Muscle of leg (tissue), 11 donors: ENCODE results near the gene FAM236A. TPM values are rescaled to one million over a fixed set of nuclear protein-coding genes. Genes with fewer than 3 reads are reported as not detected.
"Not testable (repeated sequence)": the region's sequence is repeated elsewhere in the genome, so short reads cannot be mapped to it uniquely, and the experiment has no call there.

Experiments used
- DNase-seq: peaks from one replicate; pipeline ENCODE4 v3.0.0; 2013
- H3K27ac ChIP-seq: one replicate; pipeline ENCODE4 v1.5.1; 2013; ENCODE audit warnings: mild to moderate bottlenecking, low read length, control low read depth
- H3K27me3 ChIP-seq: one replicate; pipeline ENCODE4 v1.6.1; 2013; ENCODE audit warnings: low read length; ENCODE audit not compliant: control insufficient read depth, insufficient read depth
- H3K36me3 ChIP-seq: one replicate; pipeline ENCODE4 v1.6.1; 2013; ENCODE audit warnings: low read length; ENCODE audit not compliant: control insufficient read depth, insufficient read depth
- H3K4me1 ChIP-seq: one replicate; pipeline ENCODE4 v1.6.1; 2013; ENCODE audit warnings: low read length; ENCODE audit not compliant: control insufficient read depth, insufficient read depth
- H3K4me3 ChIP-seq: one replicate; pipeline ENCODE4 v1.5.1; 2013; ENCODE audit warnings: low read length, control low read depth
- H3K9me3 ChIP-seq: replicated peaks from 2 replicates; pipeline ENCODE4 v1.6.1; 2013; ENCODE audit warnings: low read depth, low read length; ENCODE audit not compliant: control insufficient read depth
- WGBS: methylation state at CpG from one replicate; pipeline ENCODE4 v1.1.5; 2013; ENCODE audit warnings: missing lambda C conversion rate; ENCODE audit not compliant: insufficient coverage; 5-methylcytosine and 5-hydroxymethylcytosine counted together
- polyA plus RNA-seq, 8 donors: library from polyadenylated mRNA; unstranded; fragments of 120-200 nt; gene quantifications; one replicate each; pipeline versions ENCODE4 v1.2.1 to v1.2.3, GENCODE V29; 2013; ENCODE audit warnings: inconsistent platforms in 1 of 8, low replicate concordance in 1 of 8; ENCODE audit not compliant: insufficient read length in 8 of 8, insufficient read depth in 1 of 8
- total RNA-seq: library from RNA; stranded (reverse); fragments of 120-200 nt; gene quantifications from one replicate; pipeline ENCODE4 v1.2.4, GENCODE V29; 2013

The FAM236A gene
- total and polyA plus RNA-seq, 9 donors: 0.45 TPM; not detected in 8

DNA sequence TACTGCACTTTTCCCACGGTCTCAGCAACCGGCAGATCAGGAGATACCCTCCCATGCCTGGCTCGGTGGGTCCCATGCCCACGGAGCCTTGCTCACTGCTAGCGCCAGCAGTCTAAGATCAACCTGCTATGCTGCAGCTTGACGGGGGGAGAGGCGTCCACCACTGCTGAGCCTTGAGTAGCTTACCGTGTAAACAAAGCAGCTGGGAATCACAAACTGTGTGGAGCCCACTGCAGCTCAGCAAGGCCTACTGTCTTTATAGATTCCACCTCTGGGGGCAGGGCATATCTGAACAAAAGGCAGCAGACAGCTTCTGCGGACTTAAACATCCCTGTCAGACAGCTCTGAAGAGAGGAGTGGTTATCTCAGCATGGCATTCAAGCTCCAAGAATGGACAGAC lies 22.0 kb downstream of the FAM236A start:
- H3K36me3 ChIP-seq, H3K27me3 ChIP-seq, DNase-seq, H3K27ac ChIP-seq, H3K4me3 ChIP-seq, H3K4me1 ChIP-seq, H3K9me3 ChIP-seq: not testable (repeated sequence)
- no CpG with 5 or more reads among the region's 9 CpGs for WGBS

DNA sequence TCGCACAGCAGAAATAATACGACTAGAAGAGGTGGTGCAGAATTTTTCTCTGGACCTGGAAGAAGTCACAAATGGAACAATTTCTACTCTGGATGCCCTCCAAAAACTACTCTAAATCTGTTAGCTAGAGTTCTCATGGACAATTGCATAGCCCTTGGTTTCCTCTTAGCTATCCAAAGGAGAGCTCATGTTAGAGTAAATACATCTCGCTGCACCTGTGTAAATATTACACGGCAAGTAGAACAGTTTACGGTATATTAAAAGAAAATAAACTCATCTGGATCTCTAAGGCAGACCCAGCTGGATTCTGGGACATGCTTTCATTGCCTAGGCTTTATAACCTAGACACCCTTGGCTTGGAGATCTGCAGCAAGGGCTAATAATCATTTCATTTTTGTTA lies 33.9 kb downstream of the FAM236A start:
- H3K4me1 ChIP-seq, H3K36me3 ChIP-seq, DNase-seq, H3K9me3 ChIP-seq, H3K27ac ChIP-seq, H3K4me3 ChIP-seq, H3K27me3 ChIP-seq: not testable (repeated sequence)
- WGBS: no CpG with 5 or more reads among the region's 5 CpGs

DNA sequence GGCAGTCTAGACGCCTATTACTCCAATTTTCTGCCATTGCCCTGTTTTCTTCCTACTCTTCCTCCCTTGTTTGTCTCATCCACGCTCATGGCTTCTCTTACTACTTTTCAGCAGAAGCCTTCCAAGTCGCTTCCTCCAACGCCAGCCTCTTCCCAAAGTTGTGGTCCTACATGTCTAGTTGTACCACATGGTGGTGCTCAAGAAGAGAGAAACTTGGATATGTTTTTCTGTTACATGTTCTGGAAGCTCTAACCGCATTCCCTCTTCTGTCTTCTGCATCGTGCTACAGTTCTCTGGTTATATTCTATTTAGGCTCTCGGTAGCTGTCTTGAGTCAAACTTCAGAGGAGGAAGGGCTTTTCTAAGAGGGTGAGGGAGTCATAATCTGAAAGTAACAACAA lies 36.9 kb downstream of the FAM236A start:
- not testable (repeated sequence) for H3K36me3 ChIP-seq, H3K27me3 ChIP-seq, DNase-seq, H3K27ac ChIP-seq, H3K4me1 ChIP-seq, H3K9me3 ChIP-seq, H3K4me3 ChIP-seq
- WGBS: no CpG with 5 or more reads among the region's 7 CpGs

DNA sequence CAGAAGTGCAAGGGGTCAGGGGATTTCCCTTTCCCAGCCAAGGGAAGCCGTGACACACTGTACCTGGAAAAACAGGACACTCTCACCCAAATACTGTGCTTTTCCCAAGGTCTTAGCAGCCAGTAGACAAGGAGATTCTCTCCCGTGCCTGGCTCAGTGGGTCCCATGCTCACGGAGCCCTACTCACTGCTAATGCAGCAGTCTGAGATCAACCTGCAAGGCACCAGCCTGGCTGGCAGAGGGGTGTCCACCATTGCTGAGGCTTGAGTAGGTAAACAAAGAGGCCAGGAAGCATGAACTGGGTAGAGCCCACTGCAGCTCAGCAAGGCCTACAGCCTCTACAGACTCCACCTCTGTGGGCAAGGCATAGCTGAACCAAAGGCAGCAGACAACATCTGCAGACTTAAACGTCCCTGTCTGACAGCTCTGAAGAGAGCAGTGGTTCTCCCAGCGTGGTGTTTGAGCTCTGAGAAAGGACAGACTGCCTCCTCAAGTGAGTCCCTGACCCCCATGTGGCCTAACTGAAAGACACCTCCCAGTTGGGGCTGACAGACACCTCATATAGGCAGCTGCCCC lies 43.0 kb downstream of the FAM236A start:
- not testable (repeated sequence) for H3K36me3 ChIP-seq, H3K4me3 ChIP-seq, H3K27me3 ChIP-seq, DNase-seq, H3K9me3 ChIP-seq, H3K27ac ChIP-seq, H3K4me1 ChIP-seq
- WGBS: 59% methylated on average over 5 of the region's 5 CpGs

Other genes with a start within 250 kb of the FAM236A start
- 2.7 TPM for gene PHKA1, start 223.9 kb upstream of the FAM236A start, total RNA-seq
- gene PHKA1, start 223.9 kb upstream of the FAM236A start, polyA plus RNA-seq: 1 to 10 TPM; 2.0 to 3.8 (median 3.1) TPM
- gene DMRTC1B, start 161.3 kb upstream of the FAM236A start, total RNA-seq: 0.22 TPM
- gene DMRTC1B, start 161.3 kb upstream of the FAM236A start, polyA plus RNA-seq: 1 to 10 TPM in 2 of 8 donors, under 1 TPM in 6; 0.43 to 1.0 (median 0.80) TPM
- not detected for gene FAM236B, start 155.5 kb upstream of the FAM236A start, total RNA-seq
- gene FAM236B, start 155.5 kb upstream of the FAM236A start, polyA plus RNA-seq: not detected
- gene FAM236D, start 130.0 kb upstream of the FAM236A start, total RNA-seq: not detected
- not detected for gene FAM236D, start 130.0 kb upstream of the FAM236A start, polyA plus RNA-seq
- gene FAM236C, start 25.6 kb upstream of the FAM236A start, total RNA-seq: not detected
- not detected for gene FAM236C, start 25.6 kb upstream of the FAM236A start, polyA plus RNA-seq
- not detected for gene DMRTC1, start 5.6 kb downstream of the FAM236A start, total RNA-seq
- under 1 TPM in 4 of 8 donors, not detected in 4; 0.10 to 0.23 (median 0.16) TPM for gene DMRTC1, start 5.6 kb downstream of the FAM236A start, polyA plus RNA-seq
- 0.04 TPM for gene PABPC1L2B, start 64.7 kb downstream of the FAM236A start, total RNA-seq
- not detected for gene PABPC1L2B, start 64.7 kb downstream of the FAM236A start, polyA plus RNA-seq
- gene PABPC1L2A, start 141.3 kb downstream of the FAM236A start, total RNA-seq: not detected
- under 1 TPM in 1 of 8 donors, not detected in 7; 0.08 TPM for gene PABPC1L2A, start 141.3 kb downstream of the FAM236A start, polyA plus RNA-seq